ENCODE data around the gene L3MBTL2.
A peak's percentile ranks its signal among the peaks of the same experiment; 100 is the strongest.
"Not testable (repeated sequence)": the region's sequence is repeated elsewhere in the genome, so short reads cannot be mapped to it uniquely, and the experiment has no call there.

The L3MBTL2 gene

DNA sequence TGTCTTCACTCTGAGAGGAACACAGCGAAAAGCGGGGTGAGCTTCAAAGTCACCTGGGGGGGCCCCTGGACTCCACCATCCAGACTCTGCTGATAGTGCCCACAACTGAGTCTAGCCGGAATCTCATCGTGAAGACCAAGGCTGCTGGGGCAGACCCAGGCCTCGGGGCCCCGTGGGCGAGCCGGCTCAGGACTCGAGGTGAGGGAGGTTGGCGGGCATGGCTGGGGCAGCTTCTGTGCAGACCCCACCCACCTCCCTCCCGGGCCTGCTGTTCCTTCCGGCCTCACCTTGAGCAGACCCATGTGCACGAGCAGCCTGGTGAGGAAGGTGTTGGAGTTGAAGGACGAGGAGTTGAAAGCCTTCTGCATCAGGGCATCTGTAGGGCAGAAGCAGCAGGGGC, 44.3 kb downstream of the L3MBTL2 start:
- TF ChIP-seq CTCF (conservative IDR thresholded peaks at IDR 0.05; ENCODE audit: low read depth, low read length): no peak
- no peak overlapping the region for H3K4me3 ChIP-seq (ENCODE audit: low read length)
- no peak for DNase-seq (ENCODE audit: low read depth)

DNA sequence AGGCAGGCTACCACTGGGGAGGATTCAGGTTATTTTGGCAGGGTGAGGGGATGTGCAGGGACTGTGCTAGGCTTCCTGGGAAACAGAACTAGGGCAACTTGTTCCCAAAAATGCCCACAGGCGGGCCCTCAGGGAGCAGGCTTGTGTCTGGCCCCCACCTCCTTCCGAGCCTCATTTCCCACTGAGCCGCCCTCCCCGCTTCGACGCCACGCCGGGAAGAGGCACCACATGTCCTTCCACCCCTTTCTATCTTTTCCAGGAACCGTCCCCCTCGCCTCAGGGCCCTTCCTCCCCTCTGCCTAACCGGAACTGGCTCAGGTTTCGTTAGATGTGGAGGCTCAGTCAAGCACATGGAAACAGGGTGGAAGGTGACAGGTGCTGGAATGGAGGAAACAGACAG, 45.0 kb downstream of the L3MBTL2 start:
- H3K4me3 ChIP-seq (ENCODE audit: low read length): no peak overlapping the region
- no peak for TF ChIP-seq CTCF (conservative IDR thresholded peaks at IDR 0.05; ENCODE audit: low read depth, low read length)
- no peak for DNase-seq (ENCODE audit: low read depth)

DNA sequence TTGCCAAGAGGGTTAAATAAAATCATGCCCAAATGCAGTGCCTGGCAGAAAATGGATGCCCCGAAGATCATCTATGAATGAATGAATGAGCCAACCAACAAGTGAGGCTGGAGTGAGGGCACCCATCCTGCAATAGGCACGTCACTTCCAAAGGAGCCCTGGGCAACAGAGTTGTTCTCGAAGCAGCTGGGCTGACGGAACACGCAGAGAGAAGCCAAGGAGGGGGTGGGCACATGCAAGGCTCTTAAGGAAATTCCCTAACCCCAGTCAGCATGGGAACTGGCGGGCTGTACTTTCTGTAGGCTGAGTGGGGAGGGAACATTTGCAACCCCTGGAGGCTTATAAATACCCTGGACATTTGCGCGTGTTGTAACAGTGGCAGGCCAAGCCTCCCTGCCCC, 47.3 kb downstream of the L3MBTL2 start:
- no peak overlapping the region for H3K4me3 ChIP-seq (ENCODE audit: low read length)
- TF ChIP-seq CTCF (conservative IDR thresholded peaks at IDR 0.05; ENCODE audit: low read depth, low read length): no peak
- no peak for DNase-seq (ENCODE audit: low read depth)

GRCh38 chr22:41254230-41254629, 49.1 kb downstream of the L3MBTL2 start:
- no peak for DNase-seq (ENCODE audit: low read depth)
- no peak for TF ChIP-seq CTCF (conservative IDR thresholded peaks at IDR 0.05; ENCODE audit: low read depth, low read length)
- no peak overlapping the region for H3K4me3 ChIP-seq (ENCODE audit: low read length)

DNA sequence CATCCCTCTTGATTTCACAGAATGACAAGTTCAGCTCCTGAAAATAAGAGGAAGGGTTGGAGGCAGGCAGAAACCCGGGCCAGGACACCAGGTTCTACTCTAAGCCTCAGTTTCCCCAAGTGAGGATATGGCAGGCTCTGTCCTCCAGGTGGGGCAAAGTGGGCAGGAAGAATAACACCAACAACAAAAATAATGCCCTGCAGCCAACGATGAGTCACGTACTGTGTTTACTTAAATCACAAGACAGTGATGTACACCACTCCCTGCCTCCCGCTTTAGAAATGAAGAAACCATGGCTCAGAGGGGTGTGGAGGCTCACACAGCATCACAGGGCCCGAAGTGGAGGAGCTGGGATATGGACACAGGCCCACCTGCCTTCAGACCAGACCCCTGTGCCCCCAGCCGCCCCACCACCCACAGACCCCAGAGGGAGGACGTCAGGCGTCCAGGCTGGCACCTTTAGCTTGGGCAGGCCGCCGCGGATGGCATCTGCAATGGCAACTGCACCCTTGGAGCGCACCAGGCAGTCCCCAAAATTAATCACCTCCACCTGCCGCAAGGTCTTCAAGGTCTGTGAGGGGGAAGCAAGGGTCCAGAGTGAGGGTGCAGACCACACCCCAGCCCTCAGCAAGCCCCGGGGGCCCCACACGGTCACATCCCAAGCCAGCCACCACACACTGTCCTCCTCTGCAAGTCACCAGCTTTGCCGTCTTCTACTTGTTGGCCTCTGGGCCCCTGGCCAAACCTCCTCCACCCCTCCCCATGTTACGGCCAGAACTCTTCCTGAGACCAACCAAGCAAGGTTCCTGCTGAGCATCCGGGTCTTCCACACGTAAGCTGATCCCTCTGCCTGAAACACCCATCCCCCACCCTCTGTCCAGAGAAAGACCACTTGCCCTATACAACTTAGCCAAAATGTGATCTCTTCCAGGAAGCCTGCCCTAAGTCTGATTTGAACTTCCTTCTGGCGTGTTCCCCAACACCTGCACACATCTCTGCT, 51.4 kb downstream of the L3MBTL2 start:
- peak; percentile 26 for TF ChIP-seq CTCF (conservative IDR thresholded peaks at IDR 0.05; ENCODE audit: low read depth, low read length)
- no peak for DNase-seq (ENCODE audit: low read depth)
- H3K4me3 ChIP-seq (ENCODE audit: low read length): no peak overlapping the region

DNA sequence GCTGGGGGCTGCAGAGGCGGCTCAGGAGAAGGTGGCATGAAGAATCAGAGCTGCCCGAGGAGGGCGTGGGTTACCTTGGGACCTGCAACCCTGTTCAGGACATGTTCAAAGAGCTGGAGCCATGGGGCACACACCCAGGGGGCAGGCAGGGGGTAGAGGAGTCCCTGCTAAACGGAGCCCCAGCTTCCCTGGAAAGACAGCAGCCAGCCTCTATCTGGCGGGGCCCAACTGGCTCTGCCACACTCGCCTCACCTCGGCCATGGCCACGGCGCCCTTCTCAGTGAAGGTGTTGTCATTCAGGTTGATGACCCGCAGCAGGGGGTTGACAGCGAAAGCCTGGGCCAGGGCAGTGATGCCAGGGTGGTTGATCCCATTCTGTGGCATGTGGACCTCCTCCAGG, 52.6 kb downstream of the L3MBTL2 start:
- no peak overlapping the region for H3K4me3 ChIP-seq (ENCODE audit: low read length)
- TF ChIP-seq CTCF (conservative IDR thresholded peaks at IDR 0.05; ENCODE audit: low read depth, low read length): no peak
- no peak for DNase-seq (ENCODE audit: low read depth)

DNA sequence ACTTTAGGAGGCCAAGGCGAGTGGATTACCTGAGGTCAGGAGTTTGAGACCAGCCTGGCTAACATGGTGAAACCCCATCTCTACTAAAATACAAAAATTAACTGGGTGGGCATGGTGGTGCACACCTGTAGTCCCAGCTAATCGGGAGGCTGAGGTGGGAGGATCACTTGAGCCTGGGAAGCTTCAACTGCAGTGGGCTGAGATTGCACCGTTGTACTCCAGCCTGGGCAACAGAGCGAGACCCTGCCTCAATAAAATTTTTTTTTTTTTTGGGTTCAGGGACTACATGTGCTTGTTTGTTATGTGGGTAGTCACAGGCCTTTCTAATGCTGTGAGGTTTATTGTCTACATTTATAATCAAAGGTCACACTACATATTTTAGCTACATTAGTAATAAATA, 54.6 kb downstream of the L3MBTL2 start:
- not testable (repeated sequence) for H3K4me3 ChIP-seq (ENCODE audit: low read length); DNase-seq (ENCODE audit: low read depth)

All from retinal pigment epithelial cell (primary cell).